Stimulated activated CD4-positive, alpha-beta T cell treated with anti-CD3 and anti-CD28 coated beads, Interleukin-2, amount 100 ng/mL, for 24 hours (primary cell): Measurements from ENCODE around the gene TRPV3.
"Not testable (repeated sequence)": the region's sequence is repeated elsewhere in the genome, so short reads cannot be mapped to it uniquely, and the experiment has no call there.

ENCODE experiments used
- DNase-seq, 2 donors: peaks; one replicate each; pipeline ENCODE4 v3.0.0-alpha.2; 2020

The TRPV3 gene

DNA sequence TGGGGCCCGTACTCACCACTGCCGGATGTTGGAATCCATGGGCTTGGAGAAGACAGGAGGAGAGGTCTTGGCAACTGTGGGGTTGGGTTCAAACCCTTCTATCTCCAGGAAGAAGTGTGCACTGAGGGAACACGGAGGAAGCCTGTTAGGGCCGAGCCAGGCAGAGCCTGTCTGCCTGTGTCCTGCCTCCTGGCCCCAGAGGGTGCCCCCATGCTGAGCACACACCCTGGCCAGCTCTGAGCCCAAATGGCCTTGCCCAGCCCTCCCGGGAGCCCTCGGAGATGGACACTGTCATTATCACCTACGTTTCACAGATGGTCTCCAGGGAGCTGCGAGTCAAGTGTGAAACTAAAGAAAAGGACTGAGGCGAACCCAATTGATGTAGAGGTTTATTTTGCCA, 12.5 kb downstream of the TRPV3 start:
- DNase-seq = no peak

DNA sequence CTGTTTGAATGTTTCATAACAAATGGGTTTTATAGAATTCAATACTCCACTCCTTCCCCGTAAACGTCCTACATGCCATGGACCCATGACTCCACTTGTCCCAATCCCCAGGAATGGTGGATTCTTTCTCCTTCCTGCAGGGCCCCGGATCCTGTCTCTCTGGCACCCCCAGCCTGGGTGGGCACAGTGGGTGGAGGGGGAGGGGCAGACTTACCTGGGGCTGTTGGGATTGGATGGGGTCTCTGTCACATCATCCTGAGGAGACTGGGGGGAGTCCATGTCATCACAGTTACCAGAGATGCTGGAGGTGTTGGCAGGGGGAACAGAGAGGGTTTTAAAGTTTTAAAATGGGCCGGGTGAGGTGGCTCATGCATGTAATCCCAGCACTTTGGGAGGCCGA, 13.2 kb downstream of the TRPV3 start:
- no peak for DNase-seq

GRCh38 chr17:3543453-3543852, 14.2 kb downstream of the TRPV3 start:
- DNase-seq = no peak

DNA sequence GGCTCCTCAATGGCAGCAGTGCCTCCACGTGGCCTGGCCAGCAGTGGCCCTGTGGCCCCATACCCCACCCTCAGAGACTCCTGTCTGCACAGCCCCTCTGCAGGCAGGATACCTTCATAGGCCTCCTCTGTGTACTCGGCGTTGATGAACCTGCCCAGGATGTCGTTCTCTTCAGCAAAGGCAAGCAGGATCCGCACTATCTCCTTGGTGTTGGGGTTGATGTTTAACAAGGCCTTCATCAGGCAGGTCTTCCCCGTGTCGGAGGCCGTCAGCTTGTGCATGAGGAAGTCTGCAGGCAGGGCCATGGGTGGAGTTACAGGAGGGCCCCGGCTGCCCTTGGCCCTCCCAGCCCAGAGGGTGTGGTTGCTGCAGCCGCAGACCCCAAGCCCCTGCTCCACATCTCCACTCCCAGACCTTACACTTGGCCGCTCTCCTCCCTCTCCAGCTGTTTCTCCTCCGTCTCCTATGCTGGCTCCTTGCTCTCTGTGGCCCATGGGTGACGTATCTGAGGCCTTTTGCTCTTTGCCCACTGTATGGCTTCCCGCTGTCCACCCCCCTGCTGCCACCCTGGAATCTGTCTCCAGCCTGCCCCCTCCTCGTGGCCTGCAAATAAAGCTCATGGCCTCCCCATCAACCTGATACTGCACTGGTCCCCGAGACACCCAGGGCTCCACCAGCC, 15.1 kb downstream of the TRPV3 start:
- DNase-seq = no peak

- DNase-seq = no peak
Measured at GRCh38 chr17:3539881-3540540, 17.6 kb downstream of the TRPV3 start.

DNA sequence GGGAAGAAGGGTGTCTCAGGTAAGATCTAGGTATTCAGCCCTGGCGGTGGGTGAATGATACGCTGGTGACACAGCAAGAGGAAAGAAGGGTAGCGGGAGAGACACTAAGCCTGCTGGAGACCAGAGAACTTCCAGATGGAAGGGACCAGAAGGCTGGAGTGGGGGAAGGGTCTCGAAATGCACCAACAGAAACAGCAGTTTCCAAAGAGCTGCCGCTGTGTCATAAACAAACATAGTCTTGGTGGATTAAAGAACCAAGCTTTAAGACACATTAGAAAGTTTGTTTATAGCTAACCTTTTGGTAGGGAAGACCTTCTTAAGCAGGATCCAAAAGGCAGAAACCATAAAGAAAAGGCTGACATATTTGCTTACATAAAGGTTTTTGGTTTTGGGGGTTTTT, 20.9 kb downstream of the TRPV3 start:
- DNase-seq = no peak

DNA sequence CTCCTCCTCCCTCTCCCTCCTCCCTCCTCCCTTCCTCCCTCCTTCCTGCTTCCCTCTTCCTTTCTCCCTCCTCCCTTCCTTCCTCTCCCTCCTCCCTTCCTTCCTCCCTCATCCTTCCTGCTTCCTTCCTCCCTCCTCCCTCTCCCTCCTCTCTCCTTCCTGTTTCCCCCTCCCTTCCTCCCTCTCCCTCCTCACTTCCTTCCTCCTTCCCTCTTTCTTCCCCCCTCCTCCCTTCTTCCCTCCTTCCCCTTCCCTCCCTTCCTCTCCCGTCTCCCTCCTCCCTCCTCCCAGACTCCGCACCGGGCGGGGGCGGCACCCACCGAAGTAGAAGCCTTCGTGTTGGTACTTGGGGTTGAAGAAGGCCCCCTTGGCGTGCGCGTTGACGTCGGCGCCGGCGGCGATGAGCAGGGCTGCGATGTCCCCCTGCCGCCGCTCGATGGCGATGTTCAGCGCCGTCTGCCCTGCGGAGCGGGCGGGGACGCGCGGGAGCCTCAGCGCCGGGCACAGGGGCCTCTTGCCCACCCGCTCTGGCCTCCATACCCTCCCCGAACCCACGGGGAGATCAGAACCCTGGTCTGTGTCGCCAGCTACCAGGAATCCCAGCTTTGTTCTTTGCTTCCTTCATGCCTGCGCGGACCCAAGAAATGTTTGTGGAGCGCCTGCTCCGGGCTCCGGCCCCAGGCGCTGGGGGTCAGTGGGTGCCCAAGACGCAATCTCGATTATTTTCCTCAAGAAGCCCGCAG, 22.2 kb downstream of the TRPV3 start:
- peak; percentile 62 to 72 for DNase-seq

DNA sequence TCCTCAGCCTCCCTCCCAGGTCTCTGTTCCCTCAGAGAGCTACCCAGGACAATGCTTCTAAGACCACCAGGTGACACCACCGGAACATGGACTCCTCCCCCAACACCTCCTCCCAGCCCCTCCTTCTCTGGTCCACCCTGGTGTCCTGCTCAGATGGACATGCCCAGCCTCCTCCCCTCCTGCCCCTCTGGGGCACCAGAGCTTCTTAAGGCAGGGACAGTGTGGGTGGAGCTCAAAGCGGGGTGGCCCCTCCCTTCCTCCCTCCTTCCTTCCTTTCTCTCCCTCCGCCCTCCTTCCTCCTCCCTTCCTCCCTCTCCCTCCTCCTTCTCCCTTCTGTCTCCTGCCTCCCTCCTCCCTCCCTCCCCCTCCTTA, 22.7 kb downstream of the TRPV3 start:
- no peak for DNase-seq

- no peak for DNase-seq
Measured at GRCh38 chr17:3533752-3534151, 23.9 kb downstream of the TRPV3 start.

- DNase-seq = no peak
Measured at GRCh38 chr17:3532859-3533142, 24.8 kb downstream of the TRPV3 start.

DNA sequence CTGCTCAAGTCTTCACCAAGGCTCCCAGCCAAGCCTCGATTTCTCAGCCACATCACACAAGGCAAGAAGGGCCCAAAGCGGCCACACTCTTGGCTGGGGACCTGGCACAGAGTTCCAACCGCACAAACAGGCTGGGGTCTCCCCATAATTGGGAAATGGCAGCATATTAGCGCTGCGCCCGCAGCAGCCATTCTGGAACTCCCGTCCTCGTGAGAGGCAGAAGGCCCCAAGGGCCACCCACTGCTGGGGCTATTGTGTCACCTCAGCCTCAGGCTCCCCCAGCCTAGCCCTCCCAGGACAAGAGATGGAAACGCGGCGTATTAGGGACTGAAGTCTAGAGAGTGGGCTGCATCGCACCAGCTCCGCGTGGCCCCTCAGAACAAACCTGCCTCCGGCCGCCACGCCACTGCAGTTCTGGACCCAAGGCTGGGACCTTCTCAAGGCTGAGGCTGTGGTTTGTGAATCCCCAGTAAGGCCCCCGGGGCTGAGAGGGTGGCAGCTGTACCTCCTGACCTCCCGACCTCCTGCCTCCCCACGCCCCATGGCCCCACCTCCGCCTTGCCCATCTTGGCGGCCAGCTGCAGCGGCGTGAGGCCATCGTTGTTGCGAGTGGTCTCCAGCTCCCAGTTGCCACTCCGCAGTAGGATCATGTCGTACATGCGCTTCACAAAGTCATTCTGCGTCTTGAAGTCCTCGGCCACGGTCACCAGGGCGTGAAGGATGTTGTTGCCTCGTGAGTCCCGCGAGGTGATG, 25.3 kb downstream of the TRPV3 start:
- DNase-seq = no peak

GRCh38 chr17:3531266-3532101, 26.1 kb downstream of the TRPV3 start:
- no peak for DNase-seq

DNA sequence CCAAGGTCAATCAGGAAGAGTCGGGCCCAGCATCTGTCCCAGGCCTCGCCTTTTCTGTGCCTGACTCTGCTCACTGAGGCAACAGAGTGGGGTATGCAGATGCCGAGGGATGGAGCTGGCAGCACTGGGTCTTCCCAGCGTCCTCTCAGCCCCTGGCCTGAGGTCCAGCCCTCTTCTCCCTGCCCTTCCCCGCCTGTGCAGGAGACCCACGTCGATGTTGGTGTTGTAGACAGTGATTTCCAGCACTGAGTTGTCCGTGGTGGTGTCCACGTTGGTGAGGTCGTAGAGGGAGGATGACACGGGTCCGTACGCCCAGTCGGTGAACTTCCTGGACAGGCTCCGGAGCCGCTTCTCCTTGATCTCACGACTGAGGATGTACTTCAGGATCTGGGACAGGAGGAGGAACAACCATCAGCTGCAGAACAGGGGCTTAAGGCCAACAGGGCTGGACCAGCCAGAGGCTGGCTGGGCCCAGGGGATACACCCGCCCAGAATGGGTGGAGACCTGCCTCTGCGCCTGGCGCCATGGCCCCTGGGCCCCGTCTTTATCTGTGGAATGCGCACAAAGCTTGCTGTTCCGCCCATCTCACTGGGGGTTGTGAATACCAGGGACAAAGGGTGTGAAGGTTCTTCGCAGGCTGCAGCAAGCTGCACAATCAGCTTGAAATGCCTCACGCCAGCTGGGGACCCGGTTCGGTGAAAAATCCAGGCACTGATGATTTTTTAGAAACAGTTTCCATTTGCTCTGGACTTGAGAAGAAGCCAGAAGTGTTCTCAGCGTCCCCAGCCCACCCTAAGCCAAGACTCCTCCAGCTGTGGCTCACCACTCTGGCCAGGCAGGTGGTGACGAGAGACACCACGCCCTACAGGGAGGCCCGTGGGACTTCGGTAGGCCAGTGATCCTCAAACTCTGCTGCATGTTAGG, 27.5 kb downstream of the TRPV3 start:
- no peak for DNase-seq

- DNase-seq = no peak
Measured at GRCh38 chr17:3528880-3529511, 28.6 kb downstream of the TRPV3 start.

DNA sequence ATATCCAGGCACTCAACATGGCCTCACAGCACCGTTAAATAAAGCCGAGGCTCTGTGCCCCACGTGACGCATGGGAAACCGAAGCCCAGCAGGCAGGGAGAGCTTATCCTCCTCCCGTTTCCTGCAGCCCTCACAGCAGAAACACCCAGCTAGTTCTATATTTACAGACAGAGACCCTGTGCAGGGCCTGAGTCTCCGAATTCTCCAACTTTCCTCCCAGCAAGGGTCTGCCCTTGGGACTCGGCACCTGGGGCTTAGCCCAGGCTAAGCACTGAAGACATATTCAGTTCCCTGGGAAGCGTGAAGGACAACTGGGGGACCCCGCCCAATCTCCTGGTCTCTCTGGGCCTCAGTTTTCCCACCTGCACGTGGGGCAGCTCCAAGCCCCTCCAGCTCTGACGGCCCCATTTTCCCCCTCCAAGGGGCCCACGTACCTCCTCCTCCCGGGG, 29.2 kb downstream of the TRPV3 start:
- no peak for DNase-seq

DNA sequence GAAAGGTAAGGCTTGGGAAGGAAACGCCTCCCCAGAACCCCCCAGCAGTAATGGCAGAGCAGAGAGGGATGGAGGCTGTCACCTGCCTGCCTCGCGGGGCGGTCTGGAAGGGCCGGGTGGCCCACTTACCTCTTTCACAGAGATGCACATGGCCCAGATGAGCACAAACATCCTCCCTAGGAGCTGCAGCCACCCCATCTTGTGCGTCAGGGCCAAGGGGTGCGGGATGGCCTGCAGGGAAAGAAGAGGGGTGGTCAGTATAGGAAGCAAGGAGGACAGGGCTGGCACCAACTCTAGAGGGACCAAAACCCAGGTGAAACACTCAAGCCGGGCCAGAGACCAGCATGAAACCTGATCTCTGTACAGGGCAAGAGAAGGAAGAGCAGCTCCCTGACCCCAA, 29.7 kb downstream of the TRPV3 start:
- DNase-seq = no peak

DNA sequence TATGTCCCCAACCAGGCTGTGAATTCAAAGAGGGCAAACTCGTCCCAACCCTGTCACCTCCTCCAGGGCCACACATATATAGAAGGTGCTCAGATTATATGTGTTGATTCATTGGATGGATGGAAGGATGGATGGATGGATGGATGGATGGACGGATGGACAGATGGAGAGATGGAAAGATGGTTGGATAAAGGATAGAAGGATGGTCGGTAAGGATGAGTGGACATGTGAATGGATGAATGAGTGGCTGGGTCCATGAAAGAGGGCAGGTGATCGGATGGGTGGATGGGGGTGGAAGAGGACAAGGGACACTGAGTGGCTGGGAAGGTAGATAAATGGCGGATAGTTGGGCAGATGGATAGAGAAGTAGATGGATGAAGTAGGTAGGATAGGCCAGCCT, 30.1 kb downstream of the TRPV3 start:
- no peak for DNase-seq

DNA sequence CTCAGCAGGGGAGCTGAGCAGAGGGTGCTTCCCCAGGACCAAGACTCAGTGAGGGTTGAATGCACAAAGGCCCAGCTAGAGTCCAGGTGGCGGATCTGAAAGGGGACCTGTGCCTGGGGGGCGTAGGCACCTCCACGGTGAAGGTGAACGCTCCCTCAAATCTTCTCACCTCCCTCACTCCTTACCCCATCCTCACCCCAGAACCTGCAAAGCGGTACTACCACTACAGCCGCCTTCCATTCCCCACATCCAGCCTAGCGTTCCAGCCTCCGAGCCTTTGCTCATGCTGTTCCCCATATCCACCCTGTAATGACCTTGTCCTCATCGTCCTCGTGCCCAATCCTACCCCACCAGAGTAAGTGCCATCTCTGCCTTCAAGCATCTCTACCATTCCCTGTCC, 30.6 kb downstream of the TRPV3 start:
- no peak for DNase-seq

GRCh38 chr17:3526491-3526890, 31.1 kb downstream of the TRPV3 start:
- no peak for DNase-seq

- no peak for DNase-seq
Measured at GRCh38 chr17:3524024-3524423, 33.6 kb downstream of the TRPV3 start.

GRCh38 chr17:3519472-3519871, 38.1 kb downstream of the TRPV3 start:
- not testable (repeated sequence) for DNase-seq
